AG04449 (cell line): Measurements from ENCODE around the gene UBE2K.
A peak's percentile ranks its signal among the peaks of the same experiment; 100 is the strongest.

Experiments used
- CTCF ChIA-PET: fragments of 350-600 bp; formaldehyde crosslinking; extraction: SDS; loops from one replicate; lab custom pipeline; 2021; ENCODE audit warnings: antibody characterized with exemption; lab: Yijun Ruan, JAX
- POLR2A ChIA-PET: fragments of 400-600, 350-600 bp; formaldehyde crosslinking; extraction: SDS; loops from one replicate; lab custom pipeline; 2020; ENCODE audit warnings: antibody characterized with exemption, inconsistent platforms; lab: Yijun Ruan, JAX
- DNase-seq: peaks from one replicate; pipeline ENCODE4 v3.0.0-alpha.2; 2010; ENCODE audit warnings: low read depth, low spot score
- H3K4me3 ChIP-seq: 2 replicates; pipeline ENCODE4 v1.5.1; 2011; ENCODE audit warnings: low read depth, mild to moderate bottlenecking, control low read depth, low read length
- CTCF ChIP-seq: IDR thresholded peaks from one replicate; pipeline ENCODE4 v1.5.1; 2011; ENCODE audit warnings: mild to moderate bottlenecking, moderate library complexity, low read length, control low read depth, inconsistent platforms; ENCODE audit not compliant: insufficient read depth; ENCODE audit errors: missing control alignments

UBE2K gene

GRCh38 chr4:39685990-39686389 is 11.9 kb upstream of the UBE2K start:
- H3K4me3 ChIP-seq: no peak overlapping the region
- ChIA-PET POLR2A (no interaction called here), CTCF (no interaction called here)
- no peak for TF ChIP-seq CTCF
- no peak for DNase-seq

GRCh38 chr4:39687014-39687413 is 10.9 kb upstream of the UBE2K start:
- ChIA-PET POLR2A (no interaction called here), CTCF (interaction anchor here (0.7 to 1.4 kb wide), 4 partner anchors 8 to 1494 kb away, joined by 3 to 6 read pairs (median 4); no protein-coding TSS in a partner anchor)
- H3K4me3 ChIP-seq: no peak overlapping the region
- no peak for TF ChIP-seq CTCF
- no peak for DNase-seq

- POLR2A ChIA-PET: no interaction called here
- DNase-seq: no peak
- no peak overlapping the region for H3K4me3 ChIP-seq
- TF ChIP-seq CTCF: no peak
- CTCF ChIA-PET: interaction anchor here (1.0 kb wide), 1 partner anchor 221 kb away, joined by 3 read pairs; no protein-coding TSS in a partner anchor
Observed at GRCh38 chr4:39689970-39690369, 8.0 kb upstream of the UBE2K start.

- ChIA-PET CTCF (interaction anchor here (0.8 to 5.7 kb wide), 3 partner anchors 9 to 281 kb away, joined by 3 to 35 read pairs (median 30); no protein-coding TSS in a partner anchor), POLR2A (interaction anchor here (0.5 to 2.1 kb wide), 9 partner anchors 8 to 358 kb away, joined by 3 to 14 read pairs (median 3); partner anchors contain the start of genes LIAS, N4BP2, RPL9 and SMIM14)
- H3K4me3 ChIP-seq: peak overlapping the region; percentile 97
- no peak for TF ChIP-seq CTCF
- no peak for DNase-seq
Observed at GRCh38 chr4:39698424-39699009, 581 bp downstream of the UBE2K start.

GRCh38 chr4:39699687-39700409 is 1.9 kb downstream of the UBE2K start:
- POLR2A ChIA-PET: no interaction called here
- H3K4me3 ChIP-seq: peak overlapping the region; percentile 97
- CTCF ChIA-PET: interaction anchor here (2.6 to 5.7 kb wide), 2 partner anchors 278 to 279 kb away, joined by 8 to 35 read pairs; partner anchors contain the start of gene PDS5A
- no peak for TF ChIP-seq CTCF
- no peak for DNase-seq

GRCh38 chr4:39700554-39700953 is 2.6 kb downstream of the UBE2K start:
- DNase-seq: no peak
- POLR2A ChIA-PET: no interaction called here
- no peak for TF ChIP-seq CTCF
- H3K4me3 ChIP-seq: no peak overlapping the region; the same call in none of the 2 replicates
- CTCF ChIA-PET: interaction anchor here (1.3 to 2.6 kb wide), 2 partner anchors 80 to 278 kb away, joined by 3 to 8 read pairs; partner anchors contain the start of gene PDS5A
